HS-27A (cell line): ENCODE results near the gene OR10P1.

ENCODE experiments used
- DNase-seq: peaks from one replicate; pipeline ENCODE4 v3.0.0-alpha.2; 2012; ENCODE audit warnings: low read depth, missing footprints

Gene OR10P1

GRCh38 chr12:55651299-55651683, 14.6 kb downstream of the OR10P1 start:
- no peak for DNase-seq

DNA sequence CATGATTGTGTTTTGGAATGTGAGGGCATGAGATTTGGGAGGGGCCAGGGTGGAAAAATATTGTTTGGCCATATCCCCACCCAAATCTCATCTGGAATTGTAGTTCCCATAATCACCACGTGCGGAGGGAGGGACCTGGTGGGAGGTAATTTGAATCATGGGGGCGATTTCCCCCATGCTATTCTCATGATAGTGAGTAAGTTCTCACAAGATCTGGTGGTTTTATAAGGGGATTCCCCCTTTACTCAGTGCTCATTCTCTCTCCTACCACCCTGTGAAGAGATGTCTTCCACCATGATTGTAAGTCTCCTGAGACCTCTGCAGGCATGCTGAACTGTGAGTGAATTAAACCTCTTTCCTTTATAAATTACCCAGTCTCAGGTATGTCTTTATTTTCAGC, 15.7 kb downstream of the OR10P1 start:
- DNase-seq: no peak

DNA sequence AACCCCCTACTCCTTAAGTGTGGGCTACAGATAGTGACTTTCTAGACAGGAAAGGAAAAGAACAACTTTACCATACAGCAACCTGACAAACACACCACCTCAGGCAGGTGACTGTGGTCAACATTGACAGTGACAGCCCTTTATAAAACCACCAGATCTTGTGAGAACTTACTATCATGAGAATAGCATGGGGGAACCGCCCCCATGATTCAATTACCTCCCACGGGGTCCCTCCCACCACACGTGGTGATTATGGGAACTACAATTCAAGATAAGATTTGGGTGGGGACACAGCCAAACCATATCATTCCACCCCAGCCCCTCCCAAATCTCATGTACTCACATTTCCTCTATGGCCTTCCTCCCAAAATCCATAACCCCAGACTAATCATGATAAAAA, 16.3 kb downstream of the OR10P1 start:
- DNase-seq: no peak

DNA sequence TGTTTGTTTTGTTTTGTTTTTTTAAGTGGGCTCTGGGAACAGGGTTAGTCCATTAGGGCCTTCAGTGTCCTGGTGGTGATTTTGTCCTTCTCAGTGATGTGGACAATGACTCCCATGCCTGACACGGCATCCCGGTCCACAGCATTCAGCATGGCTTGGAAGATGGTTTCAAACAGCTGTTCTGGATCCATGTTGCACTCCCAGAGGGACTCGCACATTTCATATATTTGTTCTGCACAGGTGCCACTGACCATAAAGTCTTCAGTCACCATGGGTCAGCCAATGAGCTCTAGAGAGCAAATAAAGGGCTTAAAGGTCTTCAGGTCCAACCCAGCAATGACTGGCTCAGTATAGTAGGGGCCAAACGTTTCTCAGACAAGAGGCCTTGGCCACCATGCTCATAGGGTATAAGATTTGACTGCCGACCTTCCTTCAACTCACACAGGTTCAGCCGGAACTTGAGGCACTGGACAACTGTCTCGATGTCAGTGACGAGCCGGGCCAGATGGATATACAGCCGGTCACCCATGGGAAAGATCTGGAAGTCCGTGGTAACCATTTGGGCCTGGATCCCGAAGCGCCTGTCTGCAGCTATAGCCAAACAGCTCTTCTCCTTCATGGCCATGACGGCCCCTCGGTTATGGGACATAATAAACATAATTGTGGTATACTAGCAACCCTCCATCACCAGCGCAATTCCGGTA, 18.0 kb downstream of the OR10P1 start:
- DNase-seq: no peak

- DNase-seq: no peak
Measured at GRCh38 chr12:55657212-55657611, 20.5 kb downstream of the OR10P1 start.

GRCh38 chr12:55658212-55658611, 21.5 kb downstream of the OR10P1 start:
- DNase-seq: no peak

- DNase-seq: no peak
Measured at GRCh38 chr12:55658635-55659391, 22.1 kb downstream of the OR10P1 start.

GRCh38 chr12:55659486-55660385, 23.0 kb downstream of the OR10P1 start:
- DNase-seq: no peak

DNA sequence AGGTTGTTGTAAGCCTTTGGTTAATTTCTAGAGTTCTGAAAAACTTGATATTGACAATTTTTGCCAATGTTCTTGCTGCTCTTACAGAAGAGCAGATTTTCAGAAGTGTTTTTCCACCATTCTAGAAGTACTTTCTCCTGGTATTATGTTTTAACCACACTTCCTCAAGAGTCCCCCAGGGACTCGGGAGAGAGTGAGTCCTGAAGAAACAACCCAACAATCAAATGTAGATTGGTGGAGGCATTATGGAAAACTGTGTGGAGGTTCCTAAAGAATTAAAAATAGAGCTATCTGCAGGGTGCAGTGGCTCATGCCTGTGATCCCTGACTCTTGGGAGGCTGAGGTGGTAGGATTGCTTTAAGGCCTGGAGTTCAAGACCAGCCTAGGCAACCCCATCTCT, 26.7 kb downstream of the OR10P1 start:
- no peak for DNase-seq

DNA sequence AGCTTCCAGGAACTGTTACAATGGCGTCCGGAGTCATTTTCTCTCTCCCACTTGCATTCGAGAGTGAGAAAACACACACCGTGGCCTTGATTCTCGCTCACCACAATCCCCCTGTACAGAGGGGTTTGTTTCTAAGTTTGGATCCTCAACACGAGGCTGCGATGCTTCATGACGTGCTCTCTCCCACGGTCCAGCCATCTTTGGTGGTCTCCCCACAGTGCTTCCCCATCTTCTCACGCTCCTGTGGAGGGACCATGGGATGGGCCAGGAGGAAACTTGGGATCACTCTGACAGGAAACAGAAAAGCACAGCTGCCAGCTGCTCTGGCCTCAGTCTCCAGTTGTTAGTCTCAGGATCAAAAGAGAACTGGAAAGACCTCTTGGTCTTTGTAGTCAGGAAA, 28.1 kb downstream of the OR10P1 start:
- DNase-seq: no peak

DNA sequence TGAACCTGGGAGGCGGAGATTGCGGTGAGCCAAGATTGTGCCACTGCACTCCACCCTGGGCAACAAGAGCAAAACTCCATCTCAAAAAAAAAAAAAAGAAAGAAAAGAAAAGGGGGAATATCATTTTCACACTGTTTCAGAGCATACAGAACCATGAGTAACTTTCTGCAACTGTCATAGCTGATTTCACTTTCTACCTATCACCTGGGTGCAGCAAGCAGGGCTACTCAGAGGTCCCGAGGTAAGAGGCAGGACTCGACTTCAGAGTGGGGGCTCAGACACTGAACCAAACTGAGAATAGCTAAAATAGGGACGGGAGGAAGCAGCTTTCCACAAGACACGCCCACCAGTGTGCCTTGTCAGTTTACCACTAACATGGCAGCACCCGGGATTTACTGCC, 29.8 kb downstream of the OR10P1 start:
- no peak for DNase-seq

- no peak for DNase-seq
Measured at GRCh38 chr12:55670276-55670675, 33.6 kb downstream of the OR10P1 start.

DNA sequence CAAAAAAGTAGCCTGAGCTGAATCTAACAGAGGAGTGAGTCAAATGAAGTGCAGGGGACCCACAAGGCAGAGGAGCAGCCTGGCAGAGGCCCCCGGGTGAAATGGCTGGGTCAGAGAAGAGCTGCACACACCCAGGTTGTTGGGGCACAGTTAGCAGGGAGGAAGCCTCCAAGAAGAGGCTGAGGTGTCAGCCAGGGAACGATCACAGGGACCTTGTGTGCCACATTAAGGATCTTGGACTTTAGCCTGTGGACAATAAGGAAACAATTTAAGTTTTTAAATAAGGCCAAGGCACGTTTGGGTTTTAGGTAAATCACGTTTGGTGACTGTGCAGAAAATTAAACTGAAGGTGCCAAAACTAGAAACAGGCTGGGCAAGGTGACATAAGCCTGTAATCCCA, 35.1 kb downstream of the OR10P1 start:
- no peak for DNase-seq

GRCh38 chr12:55673638-55674037, 36.9 kb downstream of the OR10P1 start:
- no peak for DNase-seq

DNA sequence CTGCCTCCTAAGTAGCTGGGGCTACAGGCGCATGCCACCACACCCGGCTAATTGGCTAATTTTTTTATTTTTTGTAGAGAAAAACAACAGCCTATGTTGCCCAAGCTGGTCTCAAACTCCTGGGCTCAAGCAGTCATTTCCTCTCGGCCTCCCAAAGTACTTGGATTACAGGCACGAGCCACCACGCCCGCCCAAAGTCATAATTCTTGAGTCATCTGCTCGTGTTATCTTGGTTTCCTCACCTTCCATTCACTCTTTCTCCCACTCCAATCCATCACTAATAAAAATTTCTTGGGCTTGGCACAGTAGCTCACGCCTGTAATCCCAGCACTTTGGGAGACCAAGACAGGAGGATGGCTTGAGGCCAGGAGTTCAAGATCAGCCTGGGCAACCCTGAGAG, 39.0 kb downstream of the OR10P1 start:
- DNase-seq: no peak

DNA sequence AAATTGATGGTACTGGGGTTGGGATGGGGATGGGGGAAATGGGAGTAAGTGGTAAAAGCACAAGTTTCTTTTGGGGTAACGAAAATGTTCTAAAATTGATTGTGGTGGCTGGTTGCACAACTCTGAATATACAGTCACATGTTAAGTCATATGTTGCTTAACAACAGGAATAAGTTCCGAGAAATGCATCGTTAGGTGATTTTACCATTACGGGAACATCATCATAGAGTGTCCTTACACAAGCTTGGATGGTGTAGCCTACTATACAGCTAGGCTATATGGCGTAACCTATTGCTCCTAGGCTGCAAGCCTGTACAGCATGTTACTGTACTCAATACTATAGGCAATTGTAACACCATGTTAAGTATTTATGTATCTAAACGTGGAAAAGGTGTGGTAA, 40.0 kb downstream of the OR10P1 start:
- no peak for DNase-seq

DNA sequence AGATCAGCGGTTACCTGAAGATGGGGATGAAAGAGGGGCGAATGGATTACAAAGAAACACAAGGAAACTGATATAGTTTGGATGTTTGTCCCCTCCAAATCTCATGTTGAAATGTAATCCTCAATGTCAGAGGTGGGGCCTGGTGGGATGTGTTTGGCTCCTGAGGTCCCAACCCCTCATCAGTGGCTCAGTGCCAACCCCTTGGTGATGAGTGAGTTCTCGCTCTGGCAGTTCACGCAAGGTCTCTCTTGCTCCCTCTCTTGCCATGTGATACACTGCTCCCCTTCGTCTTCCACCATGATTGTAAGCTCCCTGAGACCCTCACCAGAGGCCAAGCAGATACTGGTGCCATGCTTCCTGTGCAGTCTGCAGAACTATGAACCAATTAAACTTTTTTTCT, 43.0 kb downstream of the OR10P1 start:
- no peak for DNase-seq

- peak; percentile 60 for DNase-seq
Measured at GRCh38 chr12:55681142-55682077, 44.7 kb downstream of the OR10P1 start.

DNA sequence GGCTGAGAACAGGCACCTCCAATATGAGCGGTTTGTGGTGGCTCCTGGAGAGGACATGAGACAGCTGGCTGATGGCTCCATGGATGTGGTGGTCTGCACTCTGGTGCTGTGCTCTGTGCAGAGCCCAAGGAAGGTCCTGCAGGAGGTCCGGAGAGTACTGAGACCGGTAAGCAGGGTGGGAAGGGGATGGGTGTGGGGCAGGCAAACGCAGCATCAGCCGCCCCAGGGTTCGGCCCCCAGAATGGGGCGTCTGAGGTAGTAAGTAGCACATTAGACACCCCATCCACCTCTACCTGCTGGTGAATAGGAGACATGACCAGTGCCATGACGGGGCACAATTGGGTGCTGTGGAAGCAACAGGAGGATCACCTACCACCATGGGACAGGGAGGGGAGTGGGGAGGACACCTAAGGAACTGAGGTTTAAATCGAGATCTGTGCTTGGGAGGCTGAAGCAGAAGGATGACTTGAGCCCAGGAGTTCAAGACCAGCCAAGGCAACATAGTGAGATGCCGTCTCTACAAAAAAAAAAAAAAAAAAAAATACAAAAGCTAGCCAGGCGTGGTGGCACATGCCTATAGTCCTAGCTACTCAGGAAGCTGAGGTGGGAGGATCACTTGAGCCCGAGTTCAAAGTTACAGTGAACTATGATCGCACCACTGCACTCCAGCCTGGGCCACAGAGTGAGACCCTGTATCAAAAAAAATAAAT, 45.5 kb downstream of the OR10P1 start:
- DNase-seq: no peak

DNA sequence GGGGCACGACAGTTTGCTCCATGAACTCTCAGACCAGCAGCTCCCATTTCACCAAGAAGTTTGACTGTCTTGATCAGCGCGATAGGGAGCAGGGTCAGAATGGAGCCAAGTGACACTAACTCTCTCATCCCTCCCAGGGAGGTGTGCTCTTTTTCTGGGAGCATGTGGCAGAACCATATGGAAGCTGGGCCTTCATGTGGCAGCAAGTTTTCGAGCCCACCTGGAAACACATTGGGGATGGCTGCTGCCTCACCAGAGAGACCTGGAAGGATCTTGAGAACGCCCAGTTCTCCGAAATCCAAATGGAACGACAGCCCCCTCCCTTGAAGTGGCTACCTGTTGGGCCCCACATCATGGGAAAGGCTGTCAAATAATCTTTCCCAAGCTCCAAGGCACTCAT, 47.0 kb downstream of the OR10P1 start:
- no peak for DNase-seq

- DNase-seq: no peak
Measured at GRCh38 chr12:55684761-55685370, 48.2 kb downstream of the OR10P1 start.
